HG02571 (cell line): ENCODE measurements around the gene PEX11G.

Experiments
- ATAC-seq: cut with Tn5 transposase; IDR thresholded peaks from one replicate; pipeline ENCODE4 v1.9.1; 2021; ENCODE audit warnings: mild to moderate bottlenecking, moderate library complexity; ENCODE audit not compliant: unreplicated experiment

PEX11G gene

GRCh38 chr19:7500811-7501450, 12.1 kb upstream of the PEX11G start:
- ATAC-seq: no peak

DNA sequence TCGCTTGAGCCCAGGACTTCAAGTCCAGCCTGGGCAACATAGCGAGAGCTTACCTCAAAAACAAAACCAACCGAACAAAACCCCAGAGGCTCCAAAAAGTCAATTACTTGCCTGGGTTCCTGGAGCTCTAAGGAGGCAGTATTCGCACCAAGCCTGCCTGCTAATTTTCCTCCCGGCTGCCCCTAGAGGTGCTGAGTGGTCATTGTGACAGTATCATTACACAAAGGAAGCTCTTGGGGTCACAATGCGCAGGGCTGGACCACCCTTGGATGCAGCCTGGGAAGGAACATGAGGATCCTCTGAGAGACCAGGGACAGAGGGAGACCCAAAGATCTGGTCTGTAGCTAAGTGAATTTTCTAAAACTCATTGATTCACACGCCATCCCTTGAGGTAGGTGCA, 8.5 kb upstream of the PEX11G start:
- no peak for ATAC-seq

- ATAC-seq: no peak
Observed at GRCh38 chr19:7494416-7495098, 5.7 kb upstream of the PEX11G start.

- no peak for ATAC-seq
Observed at GRCh38 chr19:7492558-7492957, 3.7 kb upstream of the PEX11G start.

- ATAC-seq: no peak
Observed at GRCh38 chr19:7492142-7492541, 3.3 kb upstream of the PEX11G start.

DNA sequence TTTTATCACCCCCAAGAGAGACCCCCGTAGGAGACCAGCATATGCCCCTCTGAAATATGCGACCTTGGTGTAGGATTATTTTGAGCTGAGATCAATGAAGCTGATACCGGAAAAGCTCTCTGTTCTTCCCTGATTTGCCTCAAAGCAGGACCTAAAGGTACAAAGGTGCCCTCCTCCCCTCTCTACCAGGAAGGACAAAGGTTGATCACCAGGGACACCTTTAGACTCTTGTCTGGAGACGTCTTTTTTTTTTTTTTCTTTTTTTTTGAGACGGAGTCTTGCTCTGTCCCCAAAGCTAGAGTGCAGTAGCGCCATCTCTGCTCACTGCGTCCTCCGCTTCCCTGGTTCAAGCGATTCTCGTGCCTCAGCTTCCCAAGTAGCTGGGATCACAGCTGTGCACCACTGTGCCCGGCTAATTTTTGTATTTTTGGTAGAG, 792 bp upstream of the PEX11G start:
- no peak for ATAC-seq

GRCh38 chr19:7486923-7487322, 1.9 kb downstream of the PEX11G start:
- no peak for ATAC-seq

DNA sequence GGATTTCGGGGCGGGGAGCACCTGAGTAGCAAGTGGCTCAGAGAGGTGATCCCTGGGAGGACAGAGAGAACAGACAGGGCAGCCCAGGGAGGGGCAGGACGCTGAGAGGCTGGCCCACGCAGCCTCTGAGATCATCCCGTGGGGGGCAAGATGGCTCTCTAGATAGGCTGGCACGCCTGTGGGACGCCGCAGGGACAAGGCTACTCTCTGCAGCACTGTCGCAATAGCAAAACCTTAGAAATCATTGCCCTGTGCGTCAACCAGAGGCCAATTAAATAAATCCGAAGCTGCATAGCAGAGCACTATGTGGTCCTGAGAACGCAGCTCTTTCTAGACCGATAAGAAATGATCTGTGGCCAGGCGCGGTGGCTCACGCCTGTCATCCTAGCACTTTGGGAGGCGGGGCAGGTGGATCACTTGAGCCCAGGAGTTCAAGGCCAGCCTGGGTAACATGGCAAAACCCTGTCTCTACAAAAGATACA, 5.1 kb downstream of the PEX11G start:
- no peak for ATAC-seq

DNA sequence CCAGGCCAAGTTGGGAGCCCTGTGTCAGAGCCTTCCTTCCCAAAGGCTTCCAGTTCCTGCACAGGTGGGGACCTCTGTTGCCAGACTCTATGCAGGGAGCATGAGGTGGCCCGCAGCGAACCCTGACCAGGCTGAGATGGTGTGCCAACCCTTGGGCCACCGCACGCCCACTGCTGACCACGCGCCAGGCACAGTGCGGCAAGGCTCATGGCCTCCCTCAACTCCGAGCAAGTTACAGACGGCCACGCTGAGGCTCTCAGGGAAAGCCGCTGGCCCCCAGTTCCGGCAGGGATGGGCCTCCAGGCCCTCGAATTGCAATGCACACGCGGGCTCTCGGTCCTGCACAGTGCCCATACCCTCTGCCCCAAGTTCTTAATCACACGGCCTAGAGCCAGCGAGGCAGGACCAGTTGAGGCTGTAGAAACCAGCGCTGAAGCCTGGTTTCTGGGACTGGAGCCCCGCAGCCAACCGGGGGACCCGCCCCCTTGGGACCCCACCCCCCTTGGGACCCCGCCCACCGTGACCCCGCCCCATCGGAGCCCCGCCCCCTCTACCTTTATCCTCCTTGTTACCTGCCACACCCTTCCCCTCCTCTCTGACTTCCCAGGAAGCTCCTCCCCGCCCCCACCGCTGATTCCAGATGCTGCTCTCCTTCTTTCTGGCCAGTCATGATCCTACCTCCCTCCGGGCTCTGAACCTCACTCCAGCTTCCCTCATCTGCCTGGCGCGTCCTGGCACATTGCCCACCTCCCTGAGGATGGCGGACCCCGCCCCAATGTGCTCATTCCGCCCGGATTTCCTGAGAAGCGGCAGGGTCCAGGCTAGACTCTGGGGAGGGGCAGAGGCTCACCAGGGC, 6.0 kb downstream of the PEX11G start:
- no peak for ATAC-seq

GRCh38 chr19:7480970-7481255, 7.9 kb downstream of the PEX11G start:
- ATAC-seq: no peak

DNA sequence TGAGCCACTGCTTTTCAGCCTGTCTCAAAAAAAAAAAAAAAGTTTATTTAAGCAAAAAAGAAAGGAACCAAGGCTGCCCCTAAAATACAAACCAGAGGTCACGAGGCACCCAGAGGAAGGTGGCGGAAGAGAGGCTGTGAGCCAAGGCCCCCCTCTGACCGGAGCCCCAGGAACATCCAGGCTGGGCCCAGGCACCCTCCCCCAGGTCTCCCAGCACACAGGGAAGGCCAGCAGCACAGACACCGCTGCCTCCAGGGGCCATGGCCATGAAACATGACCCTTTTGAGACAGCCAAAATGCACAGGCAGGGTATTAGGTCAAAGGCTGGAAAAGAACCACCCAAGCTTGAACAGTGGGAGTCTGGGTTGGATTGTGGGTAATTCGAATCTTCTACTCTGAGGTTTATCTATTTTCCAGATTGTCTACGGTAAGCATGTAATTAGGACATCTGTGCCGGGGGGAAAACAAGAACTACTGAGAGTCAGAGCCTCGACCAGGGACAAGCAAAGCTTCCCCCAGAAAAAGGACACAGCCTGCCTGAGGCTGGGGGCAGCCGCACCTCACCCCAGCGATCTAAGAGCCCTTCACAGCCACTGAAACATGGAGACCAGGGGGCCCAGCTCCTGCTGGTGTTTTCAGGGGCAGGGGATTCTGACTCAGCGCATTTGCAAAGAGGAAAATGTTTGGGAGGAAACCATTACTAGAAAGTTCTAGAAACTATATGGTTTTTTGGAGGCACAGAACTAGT, 8.4 kb downstream of the PEX11G start:
- no peak for ATAC-seq

DNA sequence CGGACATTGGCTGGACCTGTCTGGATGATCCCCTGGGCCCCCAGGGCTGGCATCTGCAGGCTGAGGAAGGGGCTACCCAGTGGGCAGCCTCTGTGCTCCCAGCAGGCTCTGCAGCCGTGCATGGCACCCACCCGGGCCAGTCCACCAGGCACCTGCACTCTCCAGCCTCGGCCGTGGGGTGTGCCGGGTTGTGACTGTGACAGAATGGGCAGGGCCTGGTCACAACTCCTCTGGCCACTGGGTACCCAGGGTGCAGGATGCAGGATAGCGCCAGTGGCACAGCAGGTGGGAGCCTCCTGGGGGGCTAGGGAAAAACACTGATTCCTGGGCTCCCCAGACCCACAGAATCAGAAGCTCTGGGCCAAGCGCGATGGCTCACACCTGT, 10.0 kb downstream of the PEX11G start:
- no peak for ATAC-seq

- no peak for ATAC-seq
Observed at GRCh38 chr19:7478173-7478842, 10.5 kb downstream of the PEX11G start.

GRCh38 chr19:7477758-7478157, 11.1 kb downstream of the PEX11G start:
- ATAC-seq: no peak

- ATAC-seq: no peak
Observed at GRCh38 chr19:7476777-7477494, 11.9 kb downstream of the PEX11G start.

DNA sequence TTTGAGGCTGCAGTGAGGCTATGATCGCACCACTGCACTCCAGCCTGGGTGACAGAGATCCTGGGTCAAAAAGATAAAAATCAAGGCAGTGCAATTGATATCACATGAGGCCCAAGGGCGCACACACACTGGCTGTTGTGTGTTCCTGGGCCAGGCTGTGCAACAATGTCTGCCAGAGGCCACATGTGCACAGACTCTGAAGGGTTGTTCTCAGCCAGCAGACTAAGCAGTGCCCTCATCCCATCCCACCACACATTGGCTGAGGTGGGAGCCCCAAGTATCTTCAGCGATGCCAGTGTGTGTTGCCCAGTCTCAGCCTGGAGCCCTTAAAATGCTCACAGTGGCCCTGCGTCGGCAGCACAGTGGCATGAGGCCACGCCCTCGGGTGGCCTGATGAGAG, 12.6 kb downstream of the PEX11G start:
- ATAC-seq: no peak

GRCh38 chr19:7475665-7476064, 13.2 kb downstream of the PEX11G start:
- no peak for ATAC-seq

DNA sequence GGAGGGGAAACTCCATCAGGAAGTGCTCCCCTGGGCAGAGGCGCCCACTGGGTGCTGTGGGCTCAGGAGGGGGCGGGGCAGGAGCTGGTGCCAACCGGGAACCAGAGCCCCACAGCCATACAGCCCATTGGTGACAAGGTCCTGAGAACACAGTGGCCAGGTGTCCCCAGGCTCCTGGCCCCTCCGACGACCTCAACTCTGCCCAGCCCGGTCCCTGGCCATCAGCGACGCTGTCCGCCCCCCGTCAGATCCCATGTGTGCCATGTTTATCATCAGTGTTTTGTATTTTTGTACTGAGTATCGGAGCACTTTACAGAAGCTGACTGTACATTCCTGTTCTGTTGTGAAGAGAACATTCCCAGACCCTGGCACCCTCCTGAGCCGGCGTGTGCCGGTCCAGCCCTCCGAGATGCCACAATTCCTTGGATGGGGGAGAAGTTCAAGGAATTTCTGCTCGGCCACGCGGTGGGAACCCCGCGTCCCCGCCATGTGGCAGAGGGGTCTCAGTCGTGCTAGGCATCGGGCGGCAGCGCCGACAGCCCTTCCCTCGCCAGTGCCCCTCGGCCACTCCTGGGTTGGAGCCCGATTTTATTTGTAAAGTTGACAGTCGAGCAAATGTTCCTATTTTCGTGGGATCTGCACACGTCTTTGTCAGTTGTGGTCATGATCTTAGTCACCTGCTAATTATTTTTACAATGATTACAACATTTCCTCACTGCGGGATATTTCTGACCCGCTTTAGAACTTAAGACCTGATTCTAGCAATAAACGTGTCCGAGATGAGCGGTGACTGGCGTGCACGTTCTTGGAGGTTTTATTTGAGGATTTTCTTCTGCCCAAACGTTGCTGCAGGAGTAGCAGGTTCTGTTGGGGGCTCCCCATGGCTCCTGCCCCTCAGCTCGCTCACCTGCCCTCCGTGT, 16.9 kb downstream of the PEX11G start:
- ATAC-seq: no peak
